Measurements from ENCODE around the gene VWA8.

DNA sequence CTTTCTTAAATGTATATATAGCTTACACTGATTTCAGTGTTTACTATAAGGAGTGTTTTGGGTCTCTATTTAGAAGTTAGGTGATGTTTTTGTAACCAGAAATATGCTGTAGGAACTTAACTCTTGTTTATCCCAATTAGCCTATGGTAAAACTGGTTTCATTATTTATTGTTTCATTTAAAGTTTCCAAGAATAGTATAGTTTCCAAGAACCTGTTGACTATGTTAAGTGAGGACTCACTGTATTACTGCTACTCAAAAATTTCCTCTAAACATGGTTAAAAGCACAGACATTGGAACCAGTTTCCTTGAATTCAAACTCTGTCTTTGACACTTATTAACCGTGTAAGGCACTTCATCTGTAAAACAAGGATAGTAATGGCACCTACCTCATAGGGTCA is 316.2 kb downstream of the VWA8 start:
- no peak for TF ChIP-seq POLR2AphosphoS5 (IDR thresholded peaks at IDR 0.05)
- no peak for TF ChIP-seq POLR2A (IDR thresholded peaks at IDR 0.05; ENCODE audit: low read depth)
- TF ChIP-seq CTCF (IDR thresholded peaks at IDR 0.05): no peak
- TF ChIP-seq EP300 (IDR thresholded peaks at IDR 0.05): no peak
